Measurements from ENCODE around the gene FMNL2.
"Not testable (repeated sequence)": the region's sequence is repeated elsewhere in the genome, so short reads cannot be mapped to it uniquely, and the experiment has no call there.

The FMNL2 gene

GRCh38 chr2:152522446-152522845 lies 187.5 kb downstream of the FMNL2 start:
- not testable (repeated sequence) for DNase-seq (ENCODE audit: low read depth)

- no peak for DNase-seq (ENCODE audit: low read depth)
Observed at GRCh38 chr2:152523091-152523490, 188.1 kb downstream of the FMNL2 start.

- DNase-seq (ENCODE audit: low read depth), result no peak
Observed at GRCh38 chr2:152525277-152525838, 190.4 kb downstream of the FMNL2 start.

- DNase-seq (ENCODE audit: low read depth), result no peak
Observed at GRCh38 chr2:152529420-152530115, 194.6 kb downstream of the FMNL2 start.

- no peak for DNase-seq (ENCODE audit: low read depth)
Observed at GRCh38 chr2:152532241-152532640, 197.3 kb downstream of the FMNL2 start.

- no peak for DNase-seq (ENCODE audit: low read depth)
Observed at GRCh38 chr2:152534460-152535135, 199.6 kb downstream of the FMNL2 start.

- DNase-seq (ENCODE audit: low read depth), result no peak
Observed at GRCh38 chr2:152537081-152537651, 202.2 kb downstream of the FMNL2 start.

- DNase-seq (ENCODE audit: low read depth), result no peak
Observed at GRCh38 chr2:152539424-152539823, 204.4 kb downstream of the FMNL2 start.

- DNase-seq (ENCODE audit: low read depth), result no peak
Observed at GRCh38 chr2:152541712-152542111, 206.7 kb downstream of the FMNL2 start.

GRCh38 chr2:152542337-152542994 lies 207.5 kb downstream of the FMNL2 start:
- no peak for DNase-seq (ENCODE audit: low read depth)

- DNase-seq (ENCODE audit: low read depth), result peak; percentile 80
Observed at GRCh38 chr2:152542995-152543481, 208.1 kb downstream of the FMNL2 start.

- DNase-seq (ENCODE audit: low read depth), result no peak
Observed at GRCh38 chr2:152543717-152544116, 208.7 kb downstream of the FMNL2 start.

GRCh38 chr2:152544638-152545037 lies 209.7 kb downstream of the FMNL2 start:
- no peak for DNase-seq (ENCODE audit: low read depth)

- DNase-seq (ENCODE audit: low read depth), result no peak
Observed at GRCh38 chr2:152546230-152546837, 211.4 kb downstream of the FMNL2 start.

- no peak for DNase-seq (ENCODE audit: low read depth)
Observed at GRCh38 chr2:152548111-152548875, 213.3 kb downstream of the FMNL2 start.

GRCh38 chr2:152548996-152549395 lies 214.0 kb downstream of the FMNL2 start:
- DNase-seq (ENCODE audit: low read depth), result no peak

GRCh38 chr2:152549423-152549822 lies 214.4 kb downstream of the FMNL2 start:
- DNase-seq (ENCODE audit: low read depth), result no peak

GRCh38 chr2:152550386-152550785 lies 215.4 kb downstream of the FMNL2 start:
- no peak for DNase-seq (ENCODE audit: low read depth)

GRCh38 chr2:152552888-152553287 lies 217.9 kb downstream of the FMNL2 start:
- DNase-seq (ENCODE audit: low read depth), result no peak

GRCh38 chr2:152553518-152553917 lies 218.5 kb downstream of the FMNL2 start:
- no peak for DNase-seq (ENCODE audit: low read depth)

GRCh38 chr2:152555048-152555447 lies 220.1 kb downstream of the FMNL2 start:
- DNase-seq (ENCODE audit: low read depth), result no peak
